H9 (cell line): ENCODE results near the gene NGFR. TPM values are rescaled to one million over a fixed set of nuclear protein-coding genes. Genes with fewer than 3 reads are reported as not detected.

Experiments
- DNase-seq: peaks from one replicate; pipeline ENCODE4 v3.0.0-alpha.2; 2017
- H2AFZ ChIP-seq: one replicate; pipeline ENCODE4 v1.6.1; 2013; ENCODE audit warnings: mild to moderate bottlenecking, low read length, control low read depth, moderate library complexity
- H2AK5ac ChIP-seq: 2 replicates; pipeline ENCODE4 v1.6.1; 2013; ENCODE audit warnings: low read length, control low read depth, mixed read lengths; ENCODE audit not compliant: insufficient read length
- H2BK120ac ChIP-seq: one replicate; pipeline ENCODE4 v1.6.1; 2013; ENCODE audit warnings: low read depth, mild to moderate bottlenecking, low read length, control low read depth, inconsistent platforms; ENCODE audit not compliant: poor library complexity, severe bottlenecking
- H2BK12ac ChIP-seq: 2 replicates; pipeline ENCODE4 v1.6.1; 2013; ENCODE audit warnings: low read length, control low read depth, mixed read lengths, low read depth; ENCODE audit not compliant: insufficient read length
- H2BK15ac ChIP-seq: 2 replicates; pipeline ENCODE4 v1.6.1; 2013; ENCODE audit warnings: low read depth, low read length, control low read depth
- H2BK20ac ChIP-seq: one replicate; pipeline ENCODE4 v1.6.1; 2013; ENCODE audit warnings: low read depth, mild to moderate bottlenecking, low read length, control low read depth, inconsistent platforms; ENCODE audit not compliant: poor library complexity, severe bottlenecking
- H2BK5ac ChIP-seq: 2 replicates; pipeline ENCODE4 v1.6.1; 2013; ENCODE audit warnings: low read length, control low read depth, mixed read lengths; ENCODE audit not compliant: insufficient read length
- H3K14ac ChIP-seq: 2 replicates; pipeline ENCODE4 v1.6.1; 2013; ENCODE audit warnings: low read length, control low read depth; ENCODE audit not compliant: insufficient read depth
- H3K18ac ChIP-seq: 2 replicates; pipeline ENCODE4 v1.6.1; 2013; ENCODE audit warnings: low read depth, mild to moderate bottlenecking, mixed read lengths, low read length, control low read depth; ENCODE audit not compliant: insufficient read length
- H3K23ac ChIP-seq: 2 replicates; pipeline ENCODE4 v1.6.1; 2013; ENCODE audit warnings: low read length, control low read depth, mixed read lengths, low read depth; ENCODE audit not compliant: insufficient read length
- H3K23me2 ChIP-seq: 2 replicates; pipeline ENCODE4 v1.6.1; 2013; ENCODE audit warnings: low read depth, mild to moderate bottlenecking, mixed read lengths, low read length, control low read depth; ENCODE audit not compliant: insufficient read length, poor library complexity, severe bottlenecking
- H3K27ac ChIP-seq: 2 replicates; pipeline ENCODE4 v1.5.1; 2013; ENCODE audit warnings: low read length, control low read depth, mixed read lengths, low read depth; ENCODE audit not compliant: insufficient read length
- H3K27me3 ChIP-seq: 2 replicates; pipeline ENCODE4 v1.6.1; 2013; ENCODE audit warnings: low read length, control low read depth, inconsistent platforms; ENCODE audit not compliant: insufficient read depth
- H3K4ac ChIP-seq: 2 replicates; pipeline ENCODE4 v1.6.1; 2013; ENCODE audit warnings: low read depth, mild to moderate bottlenecking, control low read depth, inconsistent platforms, low read length, moderate library complexity
- H3K4me1 ChIP-seq: 2 replicates; pipeline ENCODE4 v1.6.1; 2013; ENCODE audit warnings: low read length, control low read depth, inconsistent platforms; ENCODE audit not compliant: insufficient read depth
- H3K4me2 ChIP-seq: 2 replicates; pipeline ENCODE4 v1.6.1; 2013; ENCODE audit warnings: low read length, control low read depth, mixed read lengths; ENCODE audit not compliant: insufficient read length, insufficient read depth
- H3K56ac ChIP-seq: 2 replicates; pipeline ENCODE4 v1.6.1; 2013; ENCODE audit warnings: low read depth, mild to moderate bottlenecking, mixed read lengths, low read length, control low read depth; ENCODE audit not compliant: insufficient read length
- H3K79me1 ChIP-seq: 2 replicates; pipeline ENCODE4 v1.6.1; 2013; ENCODE audit warnings: low read depth, mild to moderate bottlenecking, moderate library complexity, low read length, control low read depth, inconsistent platforms; ENCODE audit not compliant: insufficient read depth, poor library complexity, severe bottlenecking
- H3K79me2 ChIP-seq: 2 replicates; pipeline ENCODE4 v1.6.1; 2013; ENCODE audit warnings: low read length, control low read depth, inconsistent platforms; ENCODE audit not compliant: insufficient read depth
- H3K9ac ChIP-seq: 2 replicates; pipeline ENCODE4 v1.6.1; 2013; ENCODE audit warnings: low read length, control low read depth, mixed read lengths; ENCODE audit not compliant: insufficient read length; ENCODE audit errors: extremely low read depth
- H3K9me3 ChIP-seq: one replicate; pipeline ENCODE4 v1.6.1; 2013; ENCODE audit warnings: low read depth, low read length, inconsistent platforms; ENCODE audit not compliant: control insufficient read depth
- H3T11ph ChIP-seq: one replicate; pipeline ENCODE4 v1.6.1; 2013; ENCODE audit warnings: mild to moderate bottlenecking, low read length, control low read depth, inconsistent platforms
- H4K20me1 ChIP-seq: one replicate; pipeline ENCODE4 v1.6.1; 2013; ENCODE audit not compliant: control insufficient read depth, insufficient read length, insufficient read depth
- H4K5ac ChIP-seq: 2 replicates; pipeline ENCODE4 v1.6.1; 2013; ENCODE audit warnings: low read depth, mild to moderate bottlenecking, mixed read lengths, low read length, control low read depth; ENCODE audit not compliant: insufficient read length
- H4K8ac ChIP-seq: replicated peaks from 2 replicates; pipeline ENCODE4 v1.6.1; 2013; ENCODE audit warnings: low read length, control low read depth, mixed read lengths, low read depth; ENCODE audit not compliant: insufficient read length
- H4K91ac ChIP-seq: 2 replicates; pipeline ENCODE4 v1.6.1; 2013; ENCODE audit warnings: low read depth, mild to moderate bottlenecking, moderate library complexity, mixed read lengths, low read length, control low read depth; ENCODE audit not compliant: insufficient read length
- H3K27ac Mint-ChIP-seq, 3 experiments: 2 replicates in 2 of 3; 3 replicates in 1 of 3; pipeline ENCODE4 v1.8.0; 2020 to 2021; ENCODE audit warnings: mixed read lengths in 3 of 3, mild to moderate bottlenecking in 1 of 3, moderate library complexity in 1 of 3
- H3K27me3 Mint-ChIP-seq: 2 replicates; pipeline ENCODE4 v1.8.0; 2021; ENCODE audit warnings: low read depth, mild to moderate bottlenecking, moderate library complexity, mixed read lengths
- H3K36me3 Mint-ChIP-seq, 3 experiments: 2 replicates in 2 of 3; 3 replicates in 1 of 3; pipeline ENCODE4 v1.8.0; 2020 to 2021; ENCODE audit warnings: low read depth in 3 of 3, mixed read lengths in 3 of 3; ENCODE audit not compliant: insufficient read depth in 1 of 3
- H3K4me1 Mint-ChIP-seq, 2 experiments: 2 replicates each; pipeline ENCODE4 v1.8.0; 2020; ENCODE audit warnings: mixed read lengths in 2 of 2
- H3K4me3 Mint-ChIP-seq, 2 experiments: 2 replicates in 1 of 2; 3 replicates in 1 of 2; pipeline ENCODE4 v1.8.0; 2020 to 2021; ENCODE audit warnings: mild to moderate bottlenecking in 2 of 2, mixed read lengths in 2 of 2, moderate library complexity in 1 of 2
- H3K9me3 Mint-ChIP-seq, 2 experiments: 2 replicates in 1 of 2; 3 replicates in 1 of 2; pipeline ENCODE4 v1.8.0; 2020; ENCODE audit warnings: mild to moderate bottlenecking in 2 of 2, mixed read lengths in 2 of 2, moderate library complexity in 1 of 2
- WGBS: extraction: QIAGEN DNeasy Blood & Tissue Kit; methylation state at CpG from one replicate; pipeline ENCODE4 v1.1.7; 2013; ENCODE audit warnings: missing lambda C conversion rate, low lambda C conversion rate, mixed read lengths; ENCODE audit not compliant: insufficient read length; ENCODE audit errors: extremely low coverage; 5-methylcytosine and 5-hydroxymethylcytosine counted together
- total RNA-seq: library from RNA; stranded (reverse); gene quantifications from 2 replicates; pipeline ENCODE4 v1.2.1, GENCODE V29; 2021
- TF ChIP-seq, protein P1 (sequence below): fragments of 200-600 bp; sonication (generic); conservative IDR thresholded peaks from 3 replicates; pipeline ENCODE4 v1.8.0; 2021; ENCODE audit warnings: antibody characterized with exemption, mild to moderate bottlenecking

NGFR gene
- total RNA-seq, 1 experiment from 2014 or later = 9.6 TPM

- Histone ChIP-seq H4K5ac (no peak overlapping the region), H3T11ph (no peak overlapping the region), H2BK12ac (no peak overlapping the region), H3K4me1 (peaks cover 8% of the 10 kb centered on the region; the same call in 1 of the 2 replicates), H3K23ac (no peak overlapping the region), H3K79me2 (no peaks in the 10 kb centered on the region; the same call in 1 of the 2 replicates), H2BK120ac (no peak overlapping the region), H3K56ac (no peak overlapping the region), H2BK5ac (no peak overlapping the region), H3K9ac (no peak overlapping the region), H3K18ac (no peak overlapping the region), H4K20me1 (no peaks in the 10 kb centered on the region), H2BK20ac (no peak overlapping the region), H3K23me2 (peaks cover 9% of the 10 kb centered on the region), H3K4me2 (no peak overlapping the region), H3K27ac (no peak overlapping the region), H3K27me3 (peaks cover 4% of the 10 kb centered on the region; the same call in 1 of the 2 replicates), H3K14ac (no peak overlapping the region), H3K79me1 (no peaks in the 10 kb centered on the region), H2AFZ (no peak overlapping the region), H4K8ac (no peak overlapping the region), H3K4ac (no peak overlapping the region), H4K91ac (no peak overlapping the region), H3K9me3 (no peaks in the 10 kb centered on the region), H2AK5ac (no peak overlapping the region), H2BK15ac (no peak overlapping the region)
- no CpG with 5 or more reads among the region's 1 CpG for WGBS
- H3K4me1 Mint-ChIP-seq = peaks cover 27 to 35% of the 10 kb centered on the region in 2 experiments
- H3K36me3 Mint-ChIP-seq = peaks cover 0 to 4% (median 0%) of the 10 kb centered on the region in 3 experiments; a peak in 2 of 7 replicates
- peaks cover 3 to 5% of the 10 kb centered on the region in 2 experiments; a peak in 2 of 5 replicates for H3K9me3 Mint-ChIP-seq
- H3K27me3 Mint-ChIP-seq = peaks cover 70% of the 10 kb centered on the region
- DNase-seq = no peak
- TF ChIP-seq, protein P1, sequence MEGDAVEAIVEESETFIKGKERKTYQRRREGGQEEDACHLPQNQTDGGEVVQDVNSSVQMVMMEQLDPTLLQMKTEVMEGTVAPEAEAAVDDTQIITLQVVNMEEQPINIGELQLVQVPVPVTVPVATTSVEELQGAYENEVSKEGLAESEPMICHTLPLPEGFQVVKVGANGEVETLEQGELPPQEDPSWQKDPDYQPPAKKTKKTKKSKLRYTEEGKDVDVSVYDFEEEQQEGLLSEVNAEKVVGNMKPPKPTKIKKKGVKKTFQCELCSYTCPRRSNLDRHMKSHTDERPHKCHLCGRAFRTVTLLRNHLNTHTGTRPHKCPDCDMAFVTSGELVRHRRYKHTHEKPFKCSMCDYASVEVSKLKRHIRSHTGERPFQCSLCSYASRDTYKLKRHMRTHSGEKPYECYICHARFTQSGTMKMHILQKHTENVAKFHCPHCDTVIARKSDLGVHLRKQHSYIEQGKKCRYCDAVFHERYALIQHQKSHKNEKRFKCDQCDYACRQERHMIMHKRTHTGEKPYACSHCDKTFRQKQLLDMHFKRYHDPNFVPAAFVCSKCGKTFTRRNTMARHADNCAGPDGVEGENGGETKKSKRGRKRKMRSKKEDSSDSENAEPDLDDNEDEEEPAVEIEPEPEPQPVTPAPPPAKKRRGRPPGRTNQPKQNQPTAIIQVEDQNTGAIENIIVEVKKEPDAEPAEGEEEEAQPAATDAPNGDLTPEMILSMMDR = no peak
- no peak overlapping the region for H3K27ac Mint-ChIP-seq
- H3K4me3 Mint-ChIP-seq = 0 out of 5 replicates have a peak overlapping the region, but pooled peaks of 1 of the 2 experiments have one; percentile 80
These were observed 26.2 kb upstream of the NGFR start for GRCh38 chr17:49468811-49469385.
